H1 (cell line): Measurements from ENCODE around the gene ANKRD11.

Source experiments
- CTCF ChIP-seq, 3 experiments: IDR thresholded peaks; 1 replicate in 2 of 3; 2 replicates in 1 of 3; pipeline versions ENCODE4 v1.5.1 to v1.6.1; 2011; ENCODE audit warnings: low read length in 3 of 3, mild to moderate bottlenecking in 3 of 3, inconsistent platforms in 2 of 3, low read depth in 1 of 3, moderate library complexity in 1 of 3; ENCODE audit not compliant: insufficient read depth in 1 of 3; ENCODE audit errors: control extremely low read depth in 1 of 3
- POLR2A ChIP-seq, 2 experiments: IDR thresholded peaks; 1 replicate in 1 of 2; 2 replicates in 1 of 2; pipeline ENCODE4 v1.6.1; 2011; ENCODE audit warnings: low read depth in 2 of 2, low read length in 2 of 2, mild to moderate bottlenecking in 2 of 2; ENCODE audit errors: control extremely low read depth in 1 of 2

GRCh38 chr16:89522287-89522686 is 31.9 kb upstream of the ANKRD11 start:
- TF ChIP-seq POLR2A (IDR thresholded peaks at IDR 0.05; ENCODE audit: control extremely low read depth in 1 of 2, low read depth in 2 of 2, low read length in 2 of 2) = no peak
- TF ChIP-seq CTCF (IDR thresholded peaks at IDR 0.05; ENCODE audit: control extremely low read depth in 1 of 3, insufficient read depth in 1 of 3, low read depth in 1 of 3, low read length in 3 of 3) = no peak
